GM12875 (cell line): ENCODE measurements around the gene RASAL2.

ENCODE experiments used
- H3K4me3 ChIP-seq: one replicate; pipeline ENCODE4 v1.5.1; 2011; ENCODE audit warnings: low read depth, low read length, control low read depth
- TF ChIP-seq, protein P1 (sequence below): IDR thresholded peaks from 2 replicates; pipeline ENCODE4 v1.5.1; 2011; ENCODE audit warnings: low read depth, mild to moderate bottlenecking, control low read depth, inconsistent platforms, low read length, moderate library complexity, borderline replicate concordance; ENCODE audit not compliant: insufficient read depth

The RASAL2 gene

GRCh38 chr1:178509414-178510007 lies 415.6 kb downstream of the RASAL2 start:
- no peak overlapping the region for H3K4me3 ChIP-seq
- TF ChIP-seq, protein P1, sequence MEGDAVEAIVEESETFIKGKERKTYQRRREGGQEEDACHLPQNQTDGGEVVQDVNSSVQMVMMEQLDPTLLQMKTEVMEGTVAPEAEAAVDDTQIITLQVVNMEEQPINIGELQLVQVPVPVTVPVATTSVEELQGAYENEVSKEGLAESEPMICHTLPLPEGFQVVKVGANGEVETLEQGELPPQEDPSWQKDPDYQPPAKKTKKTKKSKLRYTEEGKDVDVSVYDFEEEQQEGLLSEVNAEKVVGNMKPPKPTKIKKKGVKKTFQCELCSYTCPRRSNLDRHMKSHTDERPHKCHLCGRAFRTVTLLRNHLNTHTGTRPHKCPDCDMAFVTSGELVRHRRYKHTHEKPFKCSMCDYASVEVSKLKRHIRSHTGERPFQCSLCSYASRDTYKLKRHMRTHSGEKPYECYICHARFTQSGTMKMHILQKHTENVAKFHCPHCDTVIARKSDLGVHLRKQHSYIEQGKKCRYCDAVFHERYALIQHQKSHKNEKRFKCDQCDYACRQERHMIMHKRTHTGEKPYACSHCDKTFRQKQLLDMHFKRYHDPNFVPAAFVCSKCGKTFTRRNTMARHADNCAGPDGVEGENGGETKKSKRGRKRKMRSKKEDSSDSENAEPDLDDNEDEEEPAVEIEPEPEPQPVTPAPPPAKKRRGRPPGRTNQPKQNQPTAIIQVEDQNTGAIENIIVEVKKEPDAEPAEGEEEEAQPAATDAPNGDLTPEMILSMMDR = no peak

- H3K4me3 ChIP-seq = no peak overlapping the region
- TF ChIP-seq, protein P1 = no peak
These were observed 416.3 kb downstream of the RASAL2 start for GRCh38 chr1:178510155-178510554.

DNA sequence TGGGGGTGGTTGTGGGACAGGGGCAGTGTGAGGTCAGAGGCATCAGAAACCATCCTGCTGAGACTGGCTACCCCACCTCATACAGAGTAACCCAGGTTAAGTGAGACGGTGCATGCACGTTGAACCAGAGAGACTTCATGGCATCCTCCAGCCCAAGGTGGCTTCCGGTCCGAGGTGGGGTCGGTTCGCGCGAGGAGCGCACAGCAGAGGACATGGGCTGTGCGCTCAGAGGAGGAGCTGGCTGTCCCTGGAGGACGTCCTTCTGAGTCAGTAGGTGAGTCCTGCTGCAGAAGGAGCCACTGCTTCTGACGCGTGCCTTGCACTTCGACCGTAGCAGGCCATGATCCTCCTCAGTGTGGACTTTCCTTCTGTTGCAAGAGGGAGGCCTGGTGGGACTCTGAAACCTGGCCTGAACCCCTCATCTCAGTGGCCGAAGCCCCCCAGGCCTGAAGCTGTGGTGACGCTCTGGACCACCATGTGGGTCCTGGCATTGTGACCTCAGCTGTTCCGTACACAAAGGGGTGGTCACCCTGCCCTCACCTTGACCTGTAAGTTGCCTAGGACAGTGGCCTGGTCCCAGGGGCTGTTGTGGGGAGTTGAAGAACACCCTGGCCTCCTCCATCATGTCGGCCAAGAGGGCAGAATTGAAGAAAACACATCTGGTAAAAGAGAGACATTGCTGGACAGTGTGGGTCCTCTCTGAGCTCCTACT lies 418.8 kb downstream of the RASAL2 start, which contains the start of gene TEX35:
Gene TEX35 (plus strand): TSS at position 544 of the 712 bp plus-strand sequence. CDS start 80 bp downstream, at position 624.
- TF ChIP-seq, protein P1 = no peak
- H3K4me3 ChIP-seq = no peak within 1 kb of the TSS

DNA sequence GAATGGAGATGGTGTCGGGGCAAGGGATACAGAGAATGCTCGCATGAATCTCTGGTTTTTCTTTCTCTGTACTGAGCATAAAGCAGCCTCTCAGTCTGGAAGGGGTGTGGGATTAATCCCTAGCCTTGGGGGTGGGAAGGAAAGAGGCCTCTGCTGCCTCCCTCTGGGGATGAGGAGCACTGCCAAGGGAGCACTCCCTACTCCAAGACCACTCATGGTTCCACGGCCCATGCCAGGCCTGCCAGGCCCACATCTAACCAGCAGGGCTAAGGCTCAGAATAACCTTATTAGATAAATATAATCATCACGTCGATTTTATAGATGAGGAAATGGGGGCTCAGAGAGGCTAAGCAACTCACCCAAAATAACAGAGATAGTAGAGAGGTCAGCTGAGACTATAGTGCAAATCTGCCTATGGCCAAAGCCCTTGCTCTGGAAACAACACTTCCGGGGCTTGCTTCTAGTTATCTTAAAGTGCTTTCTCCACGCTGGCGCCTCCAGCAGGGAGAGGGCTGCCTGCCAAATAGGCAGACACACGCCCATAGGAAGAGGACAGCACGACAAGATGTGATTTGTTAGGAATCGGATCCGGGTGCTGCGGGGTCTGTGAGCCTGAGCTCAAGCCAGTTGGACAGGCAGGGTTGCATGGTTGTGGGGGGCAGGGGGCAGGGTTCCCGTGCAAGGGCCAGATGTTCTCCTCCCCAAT lies 419.5 kb downstream of the RASAL2 start:
- H3K4me3 ChIP-seq = no peak overlapping the region
- TF ChIP-seq, protein P1 = no peak

- TF ChIP-seq, protein P1 = no peak
- H3K4me3 ChIP-seq = no peak overlapping the region
These were observed 422.2 kb downstream of the RASAL2 start for GRCh38 chr1:178516110-178516509.

DNA sequence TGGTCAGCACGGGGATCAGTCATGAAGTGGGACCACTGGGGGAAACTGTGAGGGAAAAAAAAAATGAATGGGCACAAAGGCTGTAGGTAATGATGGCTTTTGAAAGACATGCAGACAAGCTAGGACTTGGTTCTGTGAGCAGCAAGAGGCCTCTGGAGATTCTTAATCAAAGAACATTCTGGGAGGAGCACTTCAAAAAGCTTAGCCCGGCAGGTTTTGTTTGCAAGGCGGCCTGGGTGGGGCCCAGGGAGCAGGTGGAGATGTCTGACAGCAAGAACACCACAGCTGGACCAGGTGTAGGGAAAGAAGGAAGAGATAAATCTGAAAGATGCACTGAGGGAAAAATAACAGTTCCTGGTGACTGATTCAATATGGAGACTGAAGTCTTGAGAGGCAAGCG lies 425.0 kb downstream of the RASAL2 start:
- H3K4me3 ChIP-seq = no peak overlapping the region

More for the DNA sequence above, 425.0 kb downstream of the RASAL2 start:
- TF ChIP-seq, protein P1 = no peak
